Measurements from ENCODE around the gene CEP63.
"Not testable (repeated sequence)": the region's sequence is repeated elsewhere in the genome, so short reads cannot be mapped to it uniquely, and the experiment has no call there.

Gene CEP63

DNA sequence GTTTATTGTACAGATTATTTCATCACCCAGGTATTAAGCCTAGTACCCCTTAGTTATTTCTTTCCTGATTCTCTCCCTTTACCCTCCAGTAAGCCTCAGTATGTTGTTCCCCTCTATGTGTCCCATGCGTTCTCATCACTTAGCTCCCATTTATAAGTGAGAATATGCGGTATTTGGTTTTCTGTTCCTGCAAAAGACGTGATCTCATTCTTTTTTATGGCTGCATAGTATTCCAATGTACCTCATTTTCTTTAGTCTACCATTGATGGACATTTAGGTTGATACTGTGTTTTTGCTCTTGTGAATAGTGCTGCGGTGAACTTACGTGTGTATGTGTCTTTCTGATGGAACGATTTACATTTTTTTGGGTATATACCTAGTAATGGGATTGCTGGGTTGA is 36.7 kb downstream of the CEP63 start:
- DNase-seq = no peak

DNA sequence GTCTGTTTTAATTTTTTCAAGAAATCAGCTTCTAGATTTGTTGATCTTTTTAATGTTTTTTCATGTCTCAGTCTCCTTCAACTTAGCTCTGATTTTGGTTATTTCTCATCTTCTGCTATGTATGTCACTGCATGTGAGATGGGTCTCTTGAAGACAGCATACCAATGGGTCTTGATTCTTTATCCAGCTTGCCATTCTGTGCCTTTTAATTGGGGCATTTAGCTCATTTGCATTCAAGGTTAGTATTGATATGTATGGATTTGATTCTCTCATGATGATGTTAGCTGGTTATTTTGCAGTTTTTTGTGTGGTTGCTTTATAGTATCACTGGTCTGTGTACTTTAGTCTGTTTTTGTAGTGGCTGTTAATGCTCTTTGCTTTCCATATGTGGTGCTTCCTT is 39.4 kb downstream of the CEP63 start:
- no peak for DNase-seq

DNA sequence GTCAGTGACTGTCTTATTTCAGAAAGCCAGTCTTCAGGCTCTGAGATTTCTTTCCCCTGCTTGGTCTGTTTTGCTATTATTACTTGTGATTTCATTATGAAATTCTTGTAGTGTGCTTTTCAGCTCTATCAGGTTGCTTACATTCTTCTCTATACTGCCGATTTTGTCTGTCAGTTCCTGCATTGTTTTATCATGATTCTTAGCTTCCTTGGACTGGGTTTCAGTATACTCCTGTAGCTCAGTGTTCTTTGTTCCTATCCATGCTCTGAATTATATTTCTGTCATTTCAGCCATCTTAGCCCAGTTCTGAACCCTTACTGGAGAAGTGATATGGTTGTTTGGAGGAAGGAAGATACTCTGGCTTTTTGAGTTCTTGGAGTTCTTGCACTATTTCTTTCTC is 40.5 kb downstream of the CEP63 start:
- DNase-seq = no peak

DNA sequence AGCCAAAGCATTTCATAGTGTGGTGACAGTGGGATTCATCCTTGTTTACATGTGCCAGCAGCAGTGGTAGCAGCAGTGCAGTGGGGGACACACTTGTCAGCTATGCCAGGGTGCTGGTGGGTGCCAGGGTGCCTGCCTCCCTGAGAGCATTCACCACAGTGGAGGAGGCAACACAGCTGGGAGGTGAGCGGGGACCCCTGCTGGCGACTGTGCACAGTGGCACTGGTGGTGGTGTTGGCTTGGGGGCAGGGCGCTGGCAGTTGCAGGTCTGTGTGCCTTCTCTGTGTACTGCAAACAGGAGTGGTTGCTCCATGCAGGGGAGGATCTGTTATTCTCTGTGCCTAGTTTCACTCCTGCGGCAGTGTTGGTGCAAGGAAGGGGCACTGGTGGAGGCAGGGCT is 41.2 kb downstream of the CEP63 start:
- DNase-seq = no peak

DNA sequence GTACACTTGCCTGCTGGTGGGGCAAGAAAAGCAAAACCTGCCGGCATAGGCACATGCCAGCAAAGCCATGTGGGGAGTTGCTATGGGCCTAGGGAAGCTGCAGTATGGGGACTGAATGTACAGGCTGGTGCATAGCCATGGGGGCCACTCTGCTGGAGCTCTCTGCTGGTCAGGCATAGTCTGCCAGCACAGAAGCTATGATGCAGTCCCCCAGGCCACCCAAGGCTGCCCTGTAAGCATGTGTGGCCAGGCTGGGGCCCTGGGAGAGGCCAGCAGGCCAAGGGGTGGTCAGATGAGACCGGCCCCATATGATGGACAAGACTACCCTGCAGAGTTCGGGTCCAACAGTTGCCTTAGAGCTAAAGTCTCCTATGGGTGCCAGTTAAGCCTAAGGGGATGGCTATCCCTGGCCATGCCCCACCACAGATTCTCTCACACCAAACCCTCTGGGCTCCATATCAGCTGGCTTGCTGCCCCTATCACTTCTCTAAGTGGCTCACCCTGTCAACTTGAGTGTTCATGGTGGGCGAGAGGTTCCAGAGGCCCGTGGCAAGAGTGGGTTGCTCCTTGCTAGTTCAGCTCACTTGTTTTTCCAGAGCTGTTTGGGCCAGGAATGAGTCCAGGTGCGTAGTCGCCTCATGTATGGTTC is 41.8 kb downstream of the CEP63 start:
- no peak for DNase-seq

DNA sequence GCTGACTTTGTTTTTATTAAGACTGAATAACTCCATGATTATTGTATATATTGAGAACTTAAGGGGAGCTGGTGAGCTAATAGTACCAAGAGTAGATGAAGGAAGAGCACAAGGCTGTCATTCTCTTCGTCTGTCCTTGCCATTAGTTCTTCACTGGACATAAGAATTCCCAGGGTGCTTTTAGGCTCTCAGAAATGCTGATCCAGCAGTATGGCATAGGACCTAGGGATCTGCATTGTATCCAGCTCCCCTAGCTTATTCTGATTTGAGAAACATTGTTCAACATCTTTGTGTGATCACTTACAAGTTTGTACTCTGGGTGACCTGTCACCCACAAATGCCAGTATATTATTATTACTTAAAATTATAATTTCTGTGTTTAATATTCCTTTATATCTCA is 47.6 kb downstream of the CEP63 start:
- no peak for DNase-seq

DNA sequence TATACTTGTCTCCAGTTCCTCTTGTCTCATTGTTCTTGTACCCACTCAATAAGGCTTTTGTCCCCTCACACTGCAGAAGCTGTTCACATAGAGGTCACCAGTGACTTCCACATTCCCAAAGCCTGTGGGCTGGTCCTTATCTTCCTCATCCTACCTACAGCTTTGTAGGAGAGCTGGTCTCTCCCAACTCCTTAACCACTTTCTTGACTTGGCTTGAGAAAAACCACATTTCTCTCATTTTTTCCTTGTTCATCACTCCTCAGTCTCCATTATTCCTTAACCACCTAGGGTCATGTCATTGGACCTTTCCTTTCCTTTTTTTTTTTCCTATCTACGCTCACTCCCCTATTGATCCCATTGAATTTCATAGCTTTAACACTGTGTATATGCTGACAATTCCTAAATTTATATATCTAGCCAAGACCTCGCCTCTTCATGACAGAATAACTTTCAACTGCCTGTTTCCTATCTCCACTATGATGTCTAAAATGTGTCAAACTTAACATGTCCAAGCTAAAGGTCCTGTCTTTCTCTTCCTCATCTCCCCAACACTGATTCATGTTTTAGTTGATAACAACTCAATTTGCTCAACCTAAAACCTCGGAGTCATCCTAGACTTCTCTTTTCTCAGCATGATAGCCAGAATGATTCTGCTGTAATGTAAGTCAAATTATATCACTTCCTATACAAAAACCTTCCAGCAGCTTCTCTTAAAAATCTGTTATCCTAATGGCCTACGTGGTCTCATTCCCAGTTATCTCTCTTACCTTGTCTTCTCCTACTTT is 49.5 kb downstream of the CEP63 start:
- DNase-seq = no peak

DNA sequence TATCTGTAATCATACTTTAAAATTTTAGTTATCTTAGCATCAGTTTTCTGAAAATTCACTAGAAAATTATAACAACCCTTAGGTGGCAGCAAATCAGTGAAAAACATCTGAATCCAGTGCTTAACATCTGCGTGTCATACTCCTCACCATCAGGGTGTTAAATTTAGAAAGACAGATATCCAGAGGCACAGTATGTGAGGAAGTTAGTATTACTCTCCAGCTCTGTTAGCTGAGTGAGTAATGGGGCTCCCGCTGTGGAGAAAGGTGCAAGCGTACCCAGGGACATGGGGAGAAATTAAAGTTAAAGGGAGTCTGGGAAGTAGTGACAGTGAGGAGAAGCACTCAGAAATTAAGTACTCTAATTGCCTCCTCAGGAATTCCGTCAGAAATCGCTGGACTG is 50.9 kb downstream of the CEP63 start:
- DNase-seq = no peak

DNA sequence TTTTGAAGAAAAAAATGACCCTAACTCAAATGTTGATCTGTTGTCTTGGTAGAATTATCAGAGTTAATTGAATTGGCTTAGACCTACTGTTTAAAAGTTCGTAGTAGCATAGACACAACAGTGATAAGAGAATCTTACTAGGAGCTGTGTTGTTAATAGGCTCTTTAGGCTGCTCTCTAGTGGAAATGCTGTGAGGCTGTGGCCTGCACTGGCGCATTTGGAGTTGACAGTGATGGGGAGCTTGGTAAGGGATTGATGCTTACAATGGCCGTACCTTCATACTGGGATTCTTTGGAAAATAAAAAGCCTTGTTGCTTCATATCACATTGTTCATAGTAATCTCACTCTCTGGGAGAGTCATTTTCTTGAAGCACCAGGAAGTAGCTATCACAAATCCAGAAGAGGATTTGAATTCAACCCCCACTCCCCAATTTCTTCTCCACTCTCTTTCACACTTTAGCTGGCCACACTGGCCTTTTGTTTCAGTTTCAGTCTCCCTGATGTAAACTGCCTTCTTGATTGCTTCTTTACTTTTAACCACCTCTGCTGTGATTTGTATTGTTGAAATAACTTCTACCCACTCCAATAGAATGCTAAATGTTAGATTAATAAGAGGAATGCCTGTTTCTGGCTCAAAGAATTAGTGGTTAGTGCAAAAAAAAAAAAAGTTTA is 56.6 kb downstream of the CEP63 start:
- DNase-seq = no peak

DNA sequence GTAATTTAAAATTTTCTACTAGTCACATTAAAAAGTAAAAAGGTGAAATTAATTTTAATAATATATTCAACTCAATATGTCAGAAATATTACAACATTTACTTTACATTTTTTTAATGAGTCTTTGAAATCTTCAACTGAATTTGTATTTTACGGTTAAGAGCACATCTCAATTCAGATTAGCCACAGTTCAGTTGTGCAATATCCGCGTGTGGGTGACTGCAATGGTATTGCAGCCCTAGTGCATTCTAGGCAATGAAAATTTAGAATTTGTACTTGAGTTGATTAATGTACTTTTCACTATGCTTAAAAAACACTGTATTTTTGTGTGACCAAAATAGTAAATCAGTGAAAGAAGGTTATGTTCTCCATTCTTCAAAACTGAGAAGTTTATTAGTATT is 57.3 kb downstream of the CEP63 start:
- DNase-seq = no peak

DNA sequence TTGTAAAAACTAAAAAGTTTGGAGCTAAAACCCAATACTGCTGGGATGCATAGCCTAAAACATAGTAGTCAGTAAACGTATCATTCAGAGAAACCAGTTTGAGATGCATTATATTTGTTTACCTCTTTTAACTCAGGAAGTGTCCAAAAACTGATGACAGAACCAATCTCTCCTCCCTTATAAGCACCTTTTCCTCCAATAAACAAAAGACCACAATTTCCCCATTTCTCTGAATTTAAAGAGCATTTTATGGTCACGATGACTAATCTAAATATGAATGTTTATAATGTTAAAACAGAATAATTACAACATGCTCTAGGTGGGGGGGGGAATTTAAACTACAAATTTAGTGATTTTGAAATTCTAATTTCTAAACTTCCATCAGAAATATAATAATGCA is 58.5 kb downstream of the CEP63 start:
- no peak for DNase-seq

DNA sequence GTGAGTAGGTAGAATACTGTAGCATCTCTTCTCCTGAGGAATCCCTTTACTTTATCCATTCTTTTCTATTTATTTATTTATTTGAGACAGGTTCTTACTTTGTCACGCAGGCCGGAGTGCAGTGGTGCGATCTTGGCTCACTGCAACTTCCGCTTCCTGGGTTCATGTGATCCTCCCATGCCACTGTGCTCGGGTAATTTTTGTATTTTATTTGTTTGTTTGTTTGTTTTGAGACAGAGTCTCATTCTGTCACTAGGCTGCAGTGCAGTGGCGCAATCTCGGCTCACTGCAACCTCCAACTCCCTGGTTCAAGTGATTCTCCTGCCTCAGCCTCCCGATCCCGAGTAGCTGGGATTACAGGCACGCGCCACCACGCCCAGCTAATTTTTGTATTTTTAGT is 58.9 kb downstream of the CEP63 start:
- not testable (repeated sequence) for DNase-seq

DNA sequence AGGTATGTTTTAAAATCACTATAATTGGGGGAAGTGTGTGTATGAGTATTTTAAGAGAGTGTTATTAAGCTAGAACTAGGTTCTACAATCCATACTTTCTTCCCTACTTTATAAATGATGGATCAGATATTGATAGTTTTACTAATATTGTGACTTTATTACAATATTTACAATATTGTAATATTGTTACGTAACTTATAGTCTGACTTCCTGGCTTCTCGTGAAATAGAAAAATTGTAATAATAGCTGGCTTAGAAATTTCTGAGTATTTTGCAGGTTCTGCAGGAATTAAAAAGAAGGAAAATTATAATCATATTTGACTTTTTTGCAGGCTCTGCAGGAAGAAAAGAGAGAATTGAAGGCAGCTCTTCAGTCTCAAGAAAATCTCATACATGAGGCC is 60.0 kb downstream of the CEP63 start:
- no peak for DNase-seq

DNA sequence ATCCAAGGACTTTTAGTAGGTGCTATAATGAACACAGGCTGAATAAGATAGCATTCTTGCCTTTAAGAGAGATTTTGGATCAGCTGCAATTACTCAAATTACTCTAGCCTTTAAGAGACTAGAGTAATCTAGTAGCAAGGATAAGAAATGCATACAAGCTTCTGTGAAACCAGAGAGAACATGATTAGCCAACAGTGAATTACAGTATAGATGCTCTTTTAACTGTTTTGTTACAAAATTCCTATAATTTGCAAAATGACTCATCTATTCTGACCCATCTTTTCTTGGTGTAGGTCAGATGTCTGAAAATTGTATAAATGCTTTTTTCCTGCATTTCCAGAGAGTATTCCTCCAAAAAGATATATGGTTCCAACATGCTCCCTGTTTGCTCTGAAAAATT is 66.9 kb downstream of the CEP63 start:
- no peak for DNase-seq

DNA sequence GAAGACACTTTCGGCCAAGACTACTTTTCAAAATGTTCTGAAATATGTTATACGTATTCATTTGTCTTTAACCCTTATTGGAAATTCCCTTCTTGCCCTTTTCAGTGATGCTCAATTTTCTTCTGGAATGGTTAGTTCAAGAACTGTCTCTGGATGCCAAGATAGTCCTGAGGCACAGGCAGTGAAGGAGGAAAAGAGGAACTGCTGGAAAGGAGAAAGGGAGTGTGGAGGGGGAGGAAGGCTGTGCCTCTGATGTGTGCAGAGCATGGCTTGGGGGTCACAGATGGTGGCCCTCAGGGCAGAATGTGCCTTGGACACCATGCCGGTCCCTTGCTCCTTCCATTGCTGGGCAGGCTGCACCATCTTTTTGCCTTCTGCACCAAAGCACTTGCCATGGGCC is 73.7 kb downstream of the CEP63 start:
- no peak for DNase-seq

DNA sequence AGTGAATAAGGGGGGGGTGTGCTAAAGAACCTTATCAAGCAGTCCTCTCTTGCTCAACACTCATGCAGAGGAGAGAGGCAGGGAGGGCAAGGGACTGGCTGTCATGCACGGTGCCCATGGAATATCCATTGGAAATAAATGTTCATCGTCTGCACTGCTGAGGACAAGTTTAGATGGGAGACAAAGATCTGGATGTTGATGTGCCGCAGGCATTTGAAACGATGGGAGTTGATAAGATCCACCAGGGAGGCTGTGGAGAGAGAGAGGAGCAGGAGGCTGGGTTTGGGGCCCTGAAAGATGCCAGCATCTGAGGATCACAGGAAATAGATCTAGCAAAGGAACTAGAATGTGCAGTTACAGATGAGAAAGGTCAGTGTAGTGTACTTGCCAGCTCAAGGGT is 76.2 kb downstream of the CEP63 start:
- no peak for DNase-seq

DNA sequence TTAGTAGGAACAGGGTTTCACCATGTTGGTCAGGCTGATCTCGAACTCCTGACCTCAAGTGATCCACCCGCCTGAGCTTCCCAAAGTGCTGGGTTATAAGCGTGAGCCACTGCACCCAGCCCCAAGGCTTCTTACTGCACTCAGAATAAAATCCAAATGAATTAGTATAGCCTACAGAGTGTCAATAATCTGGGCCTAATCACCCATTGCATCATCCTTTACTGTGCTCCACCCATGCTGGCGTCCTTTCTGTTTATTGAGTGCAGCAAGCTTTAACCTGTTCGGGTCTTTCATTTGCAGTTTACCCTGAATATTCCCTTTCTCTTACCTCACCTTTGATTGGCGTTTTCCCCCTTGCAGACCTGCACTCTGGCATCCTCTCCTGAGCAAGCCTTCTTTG is 77.7 kb downstream of the CEP63 start:
- DNase-seq = no peak

DNA sequence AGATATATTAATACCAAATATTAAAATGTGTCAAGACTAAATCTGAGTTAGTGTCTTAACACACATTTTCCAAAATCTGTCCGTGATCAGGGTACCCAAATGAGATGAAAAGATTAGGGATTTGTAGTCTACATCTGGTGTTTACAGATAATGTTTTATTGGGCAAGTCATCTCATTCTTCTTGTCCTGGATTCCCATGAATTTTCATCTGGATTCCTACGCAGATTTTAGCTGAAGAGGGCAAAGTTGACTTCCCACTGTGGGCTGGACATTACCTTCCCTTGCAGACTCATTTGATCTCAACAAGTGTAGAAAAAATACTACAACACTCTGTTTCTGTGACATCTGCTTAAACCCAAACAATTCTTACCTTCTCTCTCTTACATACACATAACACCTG is 79.1 kb downstream of the CEP63 start:
- DNase-seq = no peak

DNA sequence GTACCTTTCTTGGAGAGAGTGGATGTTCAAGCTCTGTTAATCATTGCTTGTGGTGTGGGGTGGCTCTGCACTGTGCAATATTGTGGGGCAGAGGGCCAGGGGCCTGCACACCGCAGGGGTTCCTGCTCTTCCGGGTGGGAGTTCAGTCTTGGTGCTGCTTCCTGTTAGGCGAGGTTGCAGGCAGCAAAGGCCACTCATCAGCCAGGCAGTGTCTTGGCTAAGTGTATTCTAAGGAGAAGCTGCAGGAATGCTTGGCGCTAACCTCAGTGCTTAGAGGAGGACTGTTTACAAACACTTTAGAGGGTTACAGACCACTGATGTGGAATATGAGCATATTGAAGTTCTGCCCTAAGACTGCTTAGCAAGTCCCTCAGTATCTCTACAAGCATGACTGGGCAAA is 81.7 kb downstream of the CEP63 start:
- no peak for DNase-seq

DNA sequence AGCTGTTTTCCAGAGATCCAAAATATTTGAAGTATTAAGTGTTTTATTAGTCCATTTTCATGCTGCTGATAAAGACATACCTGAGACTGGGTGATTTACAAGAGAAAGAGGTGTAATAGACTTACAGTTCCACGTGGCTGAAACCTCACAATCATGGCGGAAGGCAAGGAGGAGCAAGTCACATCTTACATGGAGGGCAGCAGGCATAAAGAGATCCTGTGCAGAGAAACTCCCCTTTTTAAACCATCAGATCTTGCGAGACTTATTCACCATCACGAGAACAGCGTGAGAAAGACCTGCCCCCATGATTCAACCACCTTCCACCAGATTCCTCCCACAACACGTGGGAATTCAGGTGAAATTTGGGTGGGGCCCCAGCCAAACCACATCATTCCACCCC is 82.9 kb downstream of the CEP63 start:
- no peak for DNase-seq

DNA sequence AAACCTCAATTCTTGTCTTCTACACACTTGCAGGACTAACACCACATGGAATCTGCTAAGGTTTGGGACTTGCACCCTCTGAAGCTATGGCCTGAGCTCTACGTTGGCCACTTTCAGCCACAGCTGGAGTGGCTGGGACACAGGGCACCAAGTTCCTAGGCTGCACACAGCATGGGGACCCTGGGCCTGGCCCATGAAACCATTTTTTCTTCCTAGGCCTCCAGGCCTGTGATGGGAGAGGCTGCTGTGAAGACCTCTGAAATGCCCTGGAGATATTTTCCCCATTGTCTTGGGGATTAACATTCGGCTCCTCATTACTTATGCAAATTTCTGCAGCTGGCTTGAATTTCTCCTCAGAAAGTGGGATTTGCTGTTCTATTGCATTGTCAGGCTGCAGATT is 84.0 kb downstream of the CEP63 start:
- not testable (repeated sequence) for DNase-seq

DNA sequence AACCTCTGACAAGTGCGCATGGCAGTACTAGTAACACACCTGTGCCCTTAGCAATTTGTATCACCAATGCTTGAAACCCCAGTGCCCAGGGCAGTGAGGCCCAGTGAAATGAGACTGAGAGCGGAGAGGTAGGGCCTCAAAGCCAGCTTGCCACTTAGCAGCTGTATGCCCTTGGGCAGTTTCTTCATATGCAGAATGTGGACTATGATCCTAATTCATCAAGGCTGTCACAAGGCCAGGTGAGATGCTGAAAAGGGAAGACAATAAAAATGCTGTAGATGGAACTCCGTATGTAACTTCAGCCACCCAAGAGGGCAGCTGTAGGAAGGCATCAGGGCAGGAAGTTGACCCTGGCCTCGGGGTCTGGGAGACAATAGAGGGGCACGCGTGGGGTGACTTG is 90.6 kb downstream of the CEP63 start:
- DNase-seq = no peak

DNA sequence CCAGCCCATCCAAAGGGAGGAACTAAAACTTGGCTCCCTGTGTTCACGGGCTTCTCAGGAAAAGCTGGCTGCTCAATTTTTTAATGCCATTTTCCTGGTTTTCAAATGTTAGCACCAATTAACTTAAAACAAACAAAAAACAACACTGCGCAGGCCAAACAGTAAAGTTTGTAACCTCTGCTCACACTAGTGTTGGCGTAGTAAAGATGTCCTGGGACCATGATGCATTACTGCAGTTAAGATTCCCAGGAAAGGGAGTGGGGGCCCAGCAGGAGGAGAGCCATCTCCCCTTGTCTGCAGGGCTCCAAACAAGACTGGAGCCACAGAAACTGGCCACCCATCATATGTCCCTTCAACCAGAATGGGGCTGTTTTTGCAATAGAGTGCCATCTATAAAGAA is 91.0 kb downstream of the CEP63 start:
- DNase-seq = no peak

DNA sequence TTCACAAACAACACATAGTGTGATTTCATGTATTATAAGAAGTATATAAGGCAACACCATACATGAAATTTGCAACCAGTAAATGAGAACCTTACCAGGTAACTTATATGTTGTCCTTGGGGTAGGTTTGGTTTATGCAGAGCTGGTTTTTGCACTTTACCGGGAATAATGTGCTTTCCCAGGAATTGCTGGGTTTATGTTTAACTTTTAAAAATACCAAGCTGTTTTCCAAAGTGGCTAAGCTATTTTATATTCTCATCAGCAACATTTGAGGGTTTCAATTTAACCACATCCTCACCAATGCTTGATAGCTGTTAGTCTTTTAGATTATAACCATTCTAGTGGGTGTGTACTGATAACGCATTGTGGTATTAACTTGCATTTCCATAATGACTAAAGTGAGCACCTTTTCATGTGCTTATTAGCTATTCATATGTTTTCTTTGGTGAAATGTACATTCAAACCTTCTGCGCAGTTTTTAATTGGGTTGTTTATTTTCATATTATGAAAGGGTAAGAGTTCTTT is 93.3 kb downstream of the CEP63 start:
- DNase-seq = no peak

All from activated effector memory CD4-positive, alpha-beta T cell treated with anti-CD3 and anti-CD28 coated beads, Interleukin-2, amount 50 U/mL, for 16 hours (primary cell).